Glutamatergic neuron (in vitro differentiated cells): Measurements from ENCODE around the gene RPS6KA2. TPM values are rescaled to one million over a fixed set of nuclear protein-coding genes. Genes with fewer than 3 reads are reported as not detected.

ENCODE experiments used
- DNase-seq: peaks from one replicate; pipeline ENCODE4 v3.0.0; 2022
- H3K27ac Mint-ChIP-seq: one replicate; pipeline ENCODE4 v1.8.0; 2020; ENCODE audit warnings: mild to moderate bottlenecking, mixed read lengths, inconsistent platforms; ENCODE audit not compliant: unreplicated experiment
- H3K27me3 Mint-ChIP-seq: one replicate; pipeline ENCODE4 v1.8.0; 2020; ENCODE audit warnings: mild to moderate bottlenecking, moderate library complexity, mixed read lengths, inconsistent platforms; ENCODE audit not compliant: unreplicated experiment
- H3K36me3 Mint-ChIP-seq: one replicate; pipeline ENCODE4 v1.8.0; 2020; ENCODE audit warnings: mild to moderate bottlenecking, mixed read lengths, inconsistent platforms; ENCODE audit not compliant: unreplicated experiment
- H3K4me1 Mint-ChIP-seq: one replicate; pipeline ENCODE4 v1.8.0; 2020; ENCODE audit warnings: mild to moderate bottlenecking, low read depth, mixed read lengths, inconsistent platforms; ENCODE audit not compliant: unreplicated experiment
- H3K4me3 Mint-ChIP-seq: one replicate; pipeline ENCODE4 v1.8.0; 2020; ENCODE audit warnings: mild to moderate bottlenecking, mixed read lengths, inconsistent platforms; ENCODE audit not compliant: unreplicated experiment
- H3K9me3 Mint-ChIP-seq: one replicate; pipeline ENCODE4 v1.8.0; 2020; ENCODE audit warnings: mild to moderate bottlenecking, moderate library complexity, mixed read lengths, inconsistent platforms; ENCODE audit not compliant: unreplicated experiment
- CTCF ChIP-seq: fragments of 200-600 bp; sonication (generic); IDR thresholded peaks from one replicate; pipeline ENCODE4 v1.5.0; 2021; ENCODE audit not compliant: partially characterized antibody, unreplicated experiment
- total RNA-seq: library from RNA; stranded (reverse); fragmentation: NEBNext Ultra II Directional; extraction: Animal tissue kit (Norgen Biotek cat#: 25700); gene quantifications from one replicate; pipeline ENCODE4 v1.2.1, GENCODE V29; 2021; ENCODE audit not compliant: unreplicated experiment

The RPS6KA2 gene
- total RNA-seq, 1 donor from 2014 or later = 109 TPM

- DNase-seq = no peak
- H3K36me3 Mint-ChIP-seq = no peaks in the 10 kb centered on the region
- H3K4me3 Mint-ChIP-seq = no peak overlapping the region
- no peak for TF ChIP-seq CTCF
- no peaks in the 10 kb centered on the region for H3K27me3 Mint-ChIP-seq
- H3K4me1 Mint-ChIP-seq = peaks cover 9% of the 10 kb centered on the region
- peaks cover 2% of the 10 kb centered on the region for H3K9me3 Mint-ChIP-seq
- no peak overlapping the region for H3K27ac Mint-ChIP-seq
Observed at GRCh38 chr6:166667796-166668610, 41.0 kb upstream of the RPS6KA2 start.

- peaks cover 5% of the 10 kb centered on the region for H3K4me1 Mint-ChIP-seq
- no peaks in the 10 kb centered on the region for H3K9me3 Mint-ChIP-seq
- no peaks in the 10 kb centered on the region for H3K36me3 Mint-ChIP-seq
- no peak for DNase-seq
- no peaks in the 10 kb centered on the region for H3K27me3 Mint-ChIP-seq
- H3K4me3 Mint-ChIP-seq = no peak overlapping the region
- TF ChIP-seq CTCF = no peak
- no peak overlapping the region for H3K27ac Mint-ChIP-seq
Observed at GRCh38 chr6:166664135-166664534, 37.1 kb upstream of the RPS6KA2 start.

- TF ChIP-seq CTCF = no peak
- Mint-ChIP-seq H3K4me1 (peaks cover 5% of the 10 kb centered on the region), H3K27ac (no peak overlapping the region), H3K9me3 (no peaks in the 10 kb centered on the region), H3K27me3 (no peaks in the 10 kb centered on the region), H3K4me3 (no peak overlapping the region), H3K36me3 (no peaks in the 10 kb centered on the region)
- no peak for DNase-seq
Observed at GRCh38 chr6:166663568-166663967, 36.5 kb upstream of the RPS6KA2 start.

- Mint-ChIP-seq H3K4me1 (peaks cover 7% of the 10 kb centered on the region), H3K27me3 (no peaks in the 10 kb centered on the region), H3K4me3 (no peak overlapping the region), H3K27ac (no peak overlapping the region), H3K9me3 (no peaks in the 10 kb centered on the region), H3K36me3 (no peaks in the 10 kb centered on the region)
- no peak for DNase-seq
- TF ChIP-seq CTCF = no peak
Observed at GRCh38 chr6:166662690-166663089, 35.6 kb upstream of the RPS6KA2 start.

GRCh38 chr6:166661327-166662085 lies 34.5 kb upstream of the RPS6KA2 start:
- Mint-ChIP-seq H3K27me3 (no peaks in the 10 kb centered on the region), H3K27ac (no peak overlapping the region), H3K9me3 (no peaks in the 10 kb centered on the region), H3K4me1 (peaks cover 7% of the 10 kb centered on the region), H3K36me3 (no peaks in the 10 kb centered on the region), H3K4me3 (no peak overlapping the region)
- no peak for DNase-seq
- no peak for TF ChIP-seq CTCF
